DOHH2 (cell line): ENCODE results near the gene PTPRN2.

Experiments used
- H3F3A ChIP-seq: fragments of 200-600 bp; sonication (generic), shearing (Covaris generic); 2 replicates; pipeline ENCODE4 v1.6.0; 2016; ENCODE audit warnings: antibody characterized with exemption, mild to moderate bottlenecking; ENCODE audit not compliant: control insufficient read depth, insufficient read depth
- H3K27ac ChIP-seq: fragments of 200-600 bp; sonication (generic); 2 replicates; pipeline ENCODE4 v1.5.1; 2014; ENCODE audit warnings: low read depth, mild to moderate bottlenecking, low read length, moderate library complexity
- H3K27me3 ChIP-seq: fragments of 200-600 bp; sonication (generic); 2 replicates; pipeline ENCODE4 v1.6.1; 2014; ENCODE audit warnings: mild to moderate bottlenecking, low read length, mixed read lengths; ENCODE audit not compliant: control insufficient read depth
- H3K36me3 ChIP-seq: fragments of 200-600 bp; sonication (generic); 2 replicates; pipeline ENCODE4 v1.6.1; 2014; ENCODE audit warnings: mild to moderate bottlenecking, low read length, moderate library complexity, mixed read lengths; ENCODE audit not compliant: control insufficient read depth
- H3K4me1 ChIP-seq: fragments of 200-600 bp; sonication (generic); 2 replicates; pipeline ENCODE4 v1.6.1; 2014; ENCODE audit warnings: mild to moderate bottlenecking, low read length, mixed read lengths; ENCODE audit not compliant: control insufficient read depth
- H3K4me2 ChIP-seq: fragments of 200-600 bp; sonication (generic); 2 replicates; pipeline ENCODE4 v1.6.0; 2014; ENCODE audit warnings: mild to moderate bottlenecking, low read length, moderate library complexity
- H3K4me3 ChIP-seq: fragments of 200-600 bp; sonication (generic); 2 replicates; pipeline ENCODE4 v1.5.1; 2014; ENCODE audit warnings: mild to moderate bottlenecking, low read length, mixed read lengths
- H3K79me2 ChIP-seq: fragments of 200-600 bp; sonication (generic); 2 replicates; pipeline ENCODE4 v1.6.1; 2014; ENCODE audit warnings: mild to moderate bottlenecking, low read length, mixed read lengths; ENCODE audit not compliant: control insufficient read depth
- H3K9me2 ChIP-seq: fragments of 200-600 bp; sonication (generic); replicated peaks from 2 replicates; pipeline ENCODE4 v1.6.1; 2014; ENCODE audit warnings: mild to moderate bottlenecking, low read length, mixed read lengths; ENCODE audit not compliant: control insufficient read depth
- H3K9me3 ChIP-seq: fragments of 200-600 bp; sonication (generic); 2 replicates; pipeline ENCODE4 v1.6.1; 2014; ENCODE audit warnings: antibody characterized with exemption, low read length, mixed read lengths; ENCODE audit not compliant: control insufficient read depth, insufficient read depth
- H4K20me1 ChIP-seq: fragments of 200-600 bp; sonication (generic); 2 replicates; pipeline ENCODE4 v1.6.0; 2014; ENCODE audit warnings: low read depth, mild to moderate bottlenecking, antibody characterized with exemption, low read length, moderate library complexity; ENCODE audit not compliant: control insufficient read depth, insufficient read depth
- CTCF ChIP-seq: fragments of 200-600 bp; sonication (generic); IDR thresholded peaks from one replicate; pipeline ENCODE4 v1.5.1; 2014; ENCODE audit warnings: antibody characterized with exemption, mild to moderate bottlenecking, low read depth, low read length; ENCODE audit not compliant: poor library complexity, severe bottlenecking
- EZH2phosphoT487 ChIP-seq: fragments of 200-600 bp; sonication (generic); IDR thresholded peaks from 2 replicates; pipeline ENCODE4 v1.6.1; 2017; ENCODE audit warnings: borderline replicate concordance, mild to moderate bottlenecking, antibody characterized with exemption, low read length, moderate library complexity, mixed read lengths

Gene PTPRN2

DNA sequence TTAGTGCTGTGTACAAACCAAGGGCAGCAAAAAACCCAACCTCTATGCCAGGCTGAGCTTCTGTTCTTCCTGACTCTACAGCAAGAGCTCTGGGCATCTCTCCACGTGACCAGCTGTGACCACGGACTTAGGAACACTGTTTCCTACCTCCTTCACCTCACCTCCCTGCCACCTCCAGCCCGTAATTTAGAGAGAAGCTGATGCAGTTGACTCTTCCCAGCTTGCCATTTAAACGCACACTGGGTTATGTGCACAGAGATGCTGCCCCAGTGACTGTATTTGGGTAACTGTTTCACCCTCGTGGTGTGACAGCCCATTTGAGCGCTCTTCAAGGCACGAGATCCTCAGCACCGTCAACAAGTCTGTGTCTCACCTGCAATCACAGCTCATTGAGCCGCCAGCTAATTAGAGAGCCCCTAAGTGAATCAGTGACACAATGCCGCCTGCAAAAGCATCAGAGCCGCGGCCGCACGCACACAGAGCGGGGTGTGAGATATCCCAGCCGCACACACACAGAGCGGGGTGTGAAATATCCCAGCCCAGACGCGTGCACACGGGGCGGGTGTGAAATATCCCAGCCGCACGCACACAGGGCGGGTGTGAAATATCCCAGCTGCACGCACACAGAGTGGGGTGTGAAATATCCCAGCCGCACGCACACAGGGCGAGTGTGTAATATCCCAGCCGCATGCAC, 319.7 kb downstream of the PTPRN2 start:
- Histone ChIP-seq H3K4me2 (no peak overlapping the region), H3K9me3 (peaks cover 69% of the 10 kb centered on the region; the same call in 1 of the 2 replicates), H3K79me2 (no peaks in the 10 kb centered on the region), H3K4me3 (no peak overlapping the region), H3K27ac (no peak overlapping the region), H3K9me2 (no peaks in the 10 kb centered on the region), H3F3A (0 out of 2 replicates have a peak, but pooled peaks cover 1% of the 10 kb centered on the region), H3K4me1 (no peaks in the 10 kb centered on the region), H3K27me3 (no peaks in the 10 kb centered on the region), H3K36me3 (no peaks in the 10 kb centered on the region), H4K20me1 (no peaks in the 10 kb centered on the region)
- TF ChIP-seq EZH2phosphoT487 (no peak), CTCF (no peak)

DNA sequence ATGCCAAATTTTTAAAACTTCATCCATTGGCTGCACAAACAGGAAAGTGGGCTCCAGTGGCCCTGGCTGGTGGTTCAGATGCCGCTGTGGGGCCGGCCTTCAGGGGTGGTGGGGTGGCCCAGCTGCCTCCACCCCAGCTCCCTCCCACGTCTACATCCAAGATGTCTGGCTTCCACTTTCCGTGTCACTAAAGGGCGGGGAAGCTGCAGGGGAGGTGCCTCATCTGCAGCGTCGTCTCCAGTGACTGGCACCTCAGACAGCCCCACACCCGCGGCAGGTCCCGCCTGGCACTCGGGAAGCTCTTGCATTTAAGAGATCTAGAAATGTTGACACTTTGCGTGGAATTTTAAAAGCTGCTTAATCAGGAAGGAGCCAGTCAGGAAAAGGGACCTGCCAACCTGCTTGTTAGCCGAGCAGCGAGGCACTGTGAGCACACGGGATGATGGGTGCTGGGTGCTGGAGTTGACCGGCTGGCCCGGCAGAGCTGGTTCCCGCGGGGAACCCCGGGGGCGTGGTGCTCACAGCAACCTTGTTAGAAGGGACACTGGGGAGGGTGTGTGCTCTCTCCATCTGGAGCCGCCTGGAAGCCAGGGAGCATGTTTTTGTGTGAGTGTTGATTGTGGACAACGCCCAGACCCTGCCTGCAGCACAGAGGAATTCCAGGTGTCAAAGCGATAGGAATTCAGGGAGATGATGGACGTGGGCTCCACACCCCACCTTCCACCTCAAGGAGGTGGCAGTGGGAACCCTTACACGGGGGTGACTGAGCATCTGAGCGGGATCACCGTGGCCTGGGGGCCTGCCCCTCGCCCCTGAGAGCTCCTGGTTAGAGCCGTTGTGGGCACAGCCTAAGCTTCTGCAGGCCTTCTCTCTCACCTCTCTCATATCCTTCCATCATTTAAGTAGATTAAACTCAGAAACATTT, 320.5 kb downstream of the PTPRN2 start:
- no peak overlapping the region for H3K27ac ChIP-seq
- no peaks in the 10 kb centered on the region for H4K20me1 ChIP-seq
- H3K9me2 ChIP-seq, result no peaks in the 10 kb centered on the region
- H3F3A ChIP-seq, result 0 out of 2 replicates have a peak, but pooled peaks cover 5% of the 10 kb centered on the region
- TF ChIP-seq EZH2phosphoT487 (no peak), CTCF (no peak)
- H3K4me2 ChIP-seq, result no peak overlapping the region
- no peaks in the 10 kb centered on the region for H3K36me3 ChIP-seq
- H3K79me2 ChIP-seq, result no peaks in the 10 kb centered on the region
- peaks cover 69% of the 10 kb centered on the region; the same call in 1 of the 2 replicates for H3K9me3 ChIP-seq
- no peaks in the 10 kb centered on the region for H3K4me1 ChIP-seq
- no peak overlapping the region for H3K4me3 ChIP-seq
- H3K27me3 ChIP-seq, result no peaks in the 10 kb centered on the region

GRCh38 chr7:158266426-158266816, 321.2 kb downstream of the PTPRN2 start:
- Histone ChIP-seq H3K4me2 (no peak overlapping the region), H3K9me3 (peaks cover 73% of the 10 kb centered on the region; the same call in 1 of the 2 replicates), H3K27me3 (no peaks in the 10 kb centered on the region), H3K36me3 (no peaks in the 10 kb centered on the region), H3K9me2 (no peaks in the 10 kb centered on the region), H3F3A (0 out of 2 replicates have a peak, but pooled peaks cover 5% of the 10 kb centered on the region), H4K20me1 (no peaks in the 10 kb centered on the region), H3K79me2 (no peaks in the 10 kb centered on the region), H3K4me1 (no peaks in the 10 kb centered on the region), H3K4me3 (no peak overlapping the region), H3K27ac (no peak overlapping the region)
- no peak for TF ChIP-seq CTCF
- no peak for TF ChIP-seq EZH2phosphoT487
